RKO (cell line): ENCODE results near the gene MTARC2.

ENCODE experiments used
- DNase-seq: peaks from one replicate; pipeline ENCODE4 v3.0.0-alpha.2; 2016; ENCODE audit warnings: low spot score

MTARC2 gene

GRCh38 chr1:220803401-220804201 lies 55.5 kb downstream of the MTARC2 start:
- peak; percentile 51 for DNase-seq

GRCh38 chr1:220804202-220804586 lies 56.1 kb downstream of the MTARC2 start:
- DNase-seq: no peak

GRCh38 chr1:220806408-220806807 lies 58.3 kb downstream of the MTARC2 start:
- DNase-seq: no peak

DNA sequence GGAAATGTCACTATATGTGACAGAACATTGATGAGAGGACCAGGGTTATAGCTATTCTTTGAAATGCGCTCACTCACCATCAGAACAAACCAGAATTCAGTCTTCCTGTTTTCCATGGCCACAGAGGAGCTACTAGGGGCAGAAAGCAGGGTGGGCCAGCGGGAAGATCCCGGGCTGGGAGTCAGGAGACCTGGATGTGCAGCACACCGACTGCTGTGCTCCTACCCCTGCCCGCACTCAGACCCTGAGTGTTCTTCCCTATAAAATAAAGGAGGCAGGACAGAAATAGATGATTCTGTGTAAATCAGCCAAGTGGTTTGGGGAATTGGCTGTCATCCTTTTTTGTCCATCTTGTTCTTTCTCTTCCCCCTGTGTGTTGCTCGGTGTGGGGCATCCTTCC lies 59.6 kb downstream of the MTARC2 start:
- no peak for DNase-seq

GRCh38 chr1:220808345-220809186 lies 60.4 kb downstream of the MTARC2 start:
- DNase-seq: no peak

DNA sequence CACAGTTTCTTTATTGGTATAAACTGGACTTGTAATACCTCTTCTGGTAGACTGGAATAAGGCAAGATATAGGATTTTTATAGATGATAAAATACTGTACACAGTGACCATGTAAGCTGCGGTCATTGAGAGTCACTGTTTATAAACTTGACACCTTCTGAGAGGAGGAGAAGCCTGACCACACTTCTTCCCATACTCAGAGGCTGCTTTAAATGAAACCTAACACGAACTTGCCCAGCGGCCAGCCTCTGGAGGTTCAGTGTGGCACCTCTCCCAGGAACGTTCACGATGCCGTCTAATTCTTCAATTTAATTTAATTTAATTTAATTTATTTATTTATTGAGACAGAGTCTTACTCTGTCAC lies 61.0 kb downstream of the MTARC2 start:
- DNase-seq: no peak

GRCh38 chr1:220809704-220810103 lies 61.6 kb downstream of the MTARC2 start:
- no peak for DNase-seq

DNA sequence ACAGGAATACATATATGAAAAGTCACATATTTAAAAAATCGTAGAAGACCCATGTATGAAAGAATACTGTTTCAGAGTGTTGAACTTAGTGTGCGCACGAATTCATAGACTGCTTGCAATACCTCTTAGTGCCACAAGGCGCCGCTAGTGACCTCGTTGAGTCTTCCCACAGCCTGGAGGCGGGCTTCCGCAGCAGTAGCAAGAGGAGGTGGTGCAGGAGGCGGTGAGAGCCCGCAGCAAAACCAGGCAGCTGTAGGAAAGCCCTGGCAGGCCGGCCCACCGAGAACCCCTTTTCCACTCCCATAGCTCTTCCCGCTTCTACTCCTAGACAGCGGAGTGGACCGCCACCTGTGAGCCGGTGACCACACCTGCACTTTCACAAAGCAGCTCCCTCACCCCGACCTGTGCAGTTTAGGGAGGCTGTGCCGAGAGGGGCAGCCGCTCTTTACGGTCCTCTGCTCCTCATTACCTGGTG lies 62.1 kb downstream of the MTARC2 start:
- DNase-seq: peak; percentile 63

GRCh38 chr1:220810963-220811362 lies 62.8 kb downstream of the MTARC2 start:
- DNase-seq: no peak

DNA sequence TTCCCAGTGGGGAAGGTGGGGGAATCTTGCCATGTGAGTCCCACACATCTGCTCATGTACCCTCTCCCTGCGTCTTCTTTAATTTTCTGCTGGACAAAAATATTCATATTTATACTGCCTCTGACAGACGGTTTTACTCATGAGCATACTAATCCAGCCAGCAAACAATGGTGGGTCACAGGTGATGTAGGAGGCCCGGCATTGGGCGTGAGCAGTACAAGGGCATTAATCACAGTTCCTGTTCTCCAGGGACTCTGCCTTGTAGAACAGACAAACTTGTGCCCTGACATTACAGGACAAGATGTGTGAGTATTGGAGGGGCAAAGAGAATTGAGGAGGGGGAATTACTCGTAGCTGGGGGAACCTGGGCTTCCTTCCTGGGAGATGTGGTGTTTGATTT lies 63.6 kb downstream of the MTARC2 start:
- no peak for DNase-seq

DNA sequence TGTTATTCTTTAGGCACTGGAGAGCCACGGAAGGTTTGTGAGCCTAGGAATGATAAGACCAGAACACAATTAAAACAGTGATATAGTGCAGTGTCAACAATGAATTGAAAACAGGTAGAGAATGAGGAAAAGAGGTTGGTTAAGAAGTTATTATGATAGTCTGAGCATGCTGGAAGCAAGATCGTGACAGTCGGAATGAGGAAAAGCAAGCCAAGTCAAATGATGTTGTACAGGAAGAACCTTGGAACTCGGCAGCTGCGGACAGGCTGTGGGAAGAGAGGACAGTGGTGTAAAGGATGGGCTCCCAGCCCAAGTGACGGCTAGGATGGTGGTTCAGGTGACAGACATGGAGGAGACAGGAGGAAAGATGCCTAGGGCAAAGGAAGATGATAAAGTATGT lies 64.2 kb downstream of the MTARC2 start:
- DNase-seq: no peak

GRCh38 chr1:220813013-220813412 lies 64.9 kb downstream of the MTARC2 start:
- DNase-seq: no peak

GRCh38 chr1:220815409-220815808 lies 67.3 kb downstream of the MTARC2 start:
- DNase-seq: no peak

DNA sequence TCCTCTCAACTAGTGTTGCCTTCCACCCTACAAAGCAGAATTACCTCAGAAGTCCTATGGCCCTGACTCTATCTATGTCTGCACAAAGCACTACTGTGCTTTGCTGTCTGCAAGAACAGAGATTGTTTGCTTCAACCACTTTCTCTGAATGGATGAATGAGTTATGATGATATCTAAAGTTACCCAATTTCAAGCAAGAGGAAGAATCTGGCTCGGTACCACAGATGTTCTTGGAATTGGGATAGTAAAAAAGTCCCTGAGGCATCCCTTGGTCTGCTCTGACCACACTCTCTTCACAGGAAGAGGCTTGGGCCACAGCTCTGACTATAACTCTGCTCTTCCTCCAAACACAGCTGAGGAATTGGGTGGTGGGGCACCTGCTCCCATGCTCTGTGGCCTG lies 69.8 kb downstream of the MTARC2 start:
- DNase-seq: no peak

DNA sequence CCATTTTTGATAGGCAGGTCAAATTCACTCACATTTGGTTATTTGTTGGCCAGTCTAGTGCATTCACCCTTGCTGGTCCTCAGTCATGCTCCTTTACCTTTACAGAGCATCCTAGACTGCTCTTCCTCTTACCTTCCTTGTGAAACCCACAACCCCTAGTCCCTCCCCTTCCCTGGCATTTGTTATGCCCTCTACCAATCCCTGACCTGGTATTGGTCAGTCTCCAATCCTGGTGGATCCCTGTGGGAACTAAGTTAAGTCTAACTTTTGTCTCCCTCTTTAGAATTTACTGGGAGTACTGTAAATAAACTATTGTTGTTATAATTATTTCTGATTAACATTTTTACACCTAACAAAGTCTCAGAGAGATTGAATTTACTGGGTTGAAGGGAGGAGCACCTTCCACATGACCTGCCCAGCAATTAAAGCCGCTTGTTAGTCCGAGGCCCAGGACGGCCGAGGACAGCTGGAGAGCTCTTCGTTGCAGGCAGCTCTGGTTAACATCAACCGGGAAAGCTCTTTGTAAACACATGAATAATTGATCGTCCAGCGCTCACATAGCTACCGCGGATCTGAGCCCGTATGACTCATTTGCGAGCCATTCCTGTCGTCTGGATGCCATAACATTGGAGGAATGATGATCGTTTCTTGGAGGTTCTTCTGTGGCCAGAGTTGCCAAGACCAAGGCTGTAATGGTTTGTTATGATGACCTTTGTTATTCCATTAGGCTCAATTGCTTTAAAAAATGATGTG lies 70.5 kb downstream of the MTARC2 start:
- DNase-seq: no peak

DNA sequence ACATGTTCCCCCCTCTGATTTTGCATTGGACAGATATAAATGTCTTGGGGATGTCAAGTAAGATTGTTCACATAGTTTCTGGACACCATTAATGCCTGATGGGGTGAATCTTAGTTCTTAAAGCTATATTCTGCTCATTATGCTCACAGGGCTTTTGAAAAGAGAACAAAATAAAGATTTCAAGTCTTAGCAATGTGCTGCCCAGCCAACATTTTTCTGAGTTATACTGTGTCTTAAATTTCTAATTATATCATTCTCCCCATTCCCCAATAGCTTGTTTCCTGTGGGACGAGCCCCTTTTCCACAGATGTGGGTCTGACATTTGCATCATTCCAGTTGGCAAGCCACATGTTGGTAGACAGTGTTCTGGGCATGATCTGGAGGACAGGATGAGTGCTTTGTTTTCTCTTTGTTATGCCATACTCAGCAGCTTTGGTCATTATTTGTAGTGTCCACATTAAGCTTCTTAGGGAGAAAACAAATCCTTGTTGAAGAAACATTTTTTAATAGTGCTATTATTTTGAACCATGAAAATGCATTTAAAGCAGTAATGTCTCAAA lies 71.4 kb downstream of the MTARC2 start:
- DNase-seq: no peak

DNA sequence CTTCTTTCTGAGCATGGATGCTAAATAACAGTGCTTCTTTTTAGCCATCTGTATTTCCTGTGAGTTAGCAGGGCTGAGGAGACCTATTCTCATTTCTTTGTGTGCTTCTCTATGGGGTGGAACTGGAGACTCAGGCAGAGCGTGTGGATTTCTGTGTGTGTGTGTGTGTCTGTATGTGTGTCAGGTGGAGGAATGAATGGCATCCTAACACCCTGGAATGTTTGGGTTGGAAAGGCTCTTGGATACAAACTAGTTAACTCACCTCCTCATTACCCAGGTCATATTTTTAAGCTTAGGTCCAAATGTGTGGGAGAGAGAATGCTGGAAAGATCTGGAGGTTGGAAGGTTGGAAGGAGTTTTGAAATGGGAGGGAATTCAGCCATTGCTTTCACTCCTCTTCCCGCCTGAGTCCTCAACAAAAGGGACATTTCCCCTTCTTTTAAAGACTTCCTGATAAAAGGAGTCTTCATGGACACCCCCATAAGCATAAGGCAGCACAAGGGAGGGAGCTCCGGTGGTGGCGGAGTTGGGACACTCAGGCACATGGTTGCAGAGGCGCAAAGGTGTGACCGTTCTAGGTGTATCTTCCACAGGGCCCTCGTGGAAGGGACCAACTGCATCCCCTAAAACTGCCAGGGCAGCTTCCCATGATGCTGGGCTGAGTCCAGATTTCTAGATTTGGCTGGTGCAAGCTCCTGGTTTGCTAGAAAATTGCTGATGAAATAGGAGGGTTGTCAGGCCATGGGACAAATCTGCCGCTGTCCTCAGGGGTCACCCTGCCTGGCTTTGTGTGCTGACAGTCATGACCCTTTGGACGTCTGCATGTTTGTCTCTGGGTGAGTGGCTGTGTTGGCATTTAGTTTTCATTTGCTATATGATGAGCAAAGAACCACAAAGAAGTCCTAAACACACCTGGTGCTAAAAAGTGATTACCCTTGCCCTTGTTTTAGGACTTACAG lies 76.2 kb downstream of the MTARC2 start:
- no peak for DNase-seq

- DNase-seq: no peak
Measured at GRCh38 chr1:220825819-220826551, 77.9 kb downstream of the MTARC2 start.

GRCh38 chr1:220826729-220827128 lies 78.6 kb downstream of the MTARC2 start:
- DNase-seq: no peak

DNA sequence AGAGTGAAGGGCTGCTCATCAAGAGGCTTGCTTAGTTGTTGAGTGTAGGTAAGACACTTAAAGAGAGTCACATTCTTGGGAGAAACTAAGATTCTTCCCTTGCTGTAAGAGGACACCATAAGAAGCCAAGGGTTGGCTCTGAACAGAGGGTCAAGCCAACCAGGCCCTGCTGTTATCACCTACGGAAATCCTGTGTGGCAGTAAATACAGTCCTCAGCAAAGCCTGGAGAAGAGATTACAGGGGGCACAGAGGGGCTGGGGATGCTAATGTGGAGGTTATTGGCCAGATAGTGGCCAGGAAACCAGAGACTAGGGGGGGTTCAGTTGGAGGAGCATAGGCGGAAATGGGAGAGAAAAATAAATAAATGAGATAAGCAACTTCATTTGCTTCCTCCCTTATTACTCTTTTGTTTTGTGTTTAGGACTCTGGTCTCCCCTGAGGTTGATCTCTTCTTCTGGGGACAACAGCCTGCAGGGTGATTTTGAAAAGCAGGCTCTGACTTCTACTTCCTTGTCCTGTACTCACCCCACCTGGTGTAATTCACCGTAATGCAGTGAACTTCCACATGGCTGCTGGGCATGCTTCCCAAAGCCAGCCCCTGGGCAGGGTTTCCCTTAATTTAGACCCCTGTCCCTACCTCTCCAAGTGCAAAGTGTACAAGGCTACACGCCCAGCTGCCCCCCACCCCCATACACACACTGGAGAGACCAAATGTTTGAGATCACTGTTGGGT lies 79.5 kb downstream of the MTARC2 start:
- no peak for DNase-seq
